SK-N-SH (cell line): ENCODE data around the gene AKAP6. TPM values are rescaled to one million over a fixed set of nuclear protein-coding genes. Genes with fewer than 3 reads are reported as not detected.

Experiments
- CTCF ChIA-PET: fragments of 300-600, 350-600 bp; formaldehyde crosslinking; extraction: SDS; loops from one replicate; lab custom pipeline; 2021; lab: Yijun Ruan, JAX
- POLR2A ChIA-PET: fragments of 350-600 bp; sonication (Branson Sonifier 250); formaldehyde crosslinking; extraction: SDS; loops from one replicate; lab custom pipeline; 2020; ENCODE audit warnings: antibody characterized with exemption, inconsistent platforms; lab: Yijun Ruan, JAX
- DNase-seq: peaks from one replicate; pipeline ENCODE4 v3.0.0; 2012
- H2AFZ ChIP-seq: fragments of 200-600 bp; sonication (generic); 2 replicates; pipeline ENCODE4 v1.8.1; 2016; ENCODE audit warnings: antibody characterized with exemption, mild to moderate bottlenecking, low read depth
- H3F3A ChIP-seq: fragments of 200-600 bp; sonication (generic); replicated peaks from 2 replicates; pipeline ENCODE3; 2016; ENCODE audit warnings: antibody characterized with exemption, mild to moderate bottlenecking; ENCODE audit not compliant: insufficient read depth
- H3K27ac ChIP-seq, 2 experiments: fragments of 200-500 bp in 1 of 2; fragments of 200-600 bp in 1 of 2; sonication (Bioruptor generic) in 1 of 2; sonication (generic), shearing (Covaris generic) in 1 of 2; 2 replicates each; pipeline versions ENCODE4 v1.5.1 to v1.6.1; 2014 to 2016; ENCODE audit warnings: low read depth in 2 of 2, inconsistent platforms in 1 of 2, low read length in 1 of 2, mild to moderate bottlenecking in 1 of 2, mixed read lengths in 1 of 2
- H3K27me3 ChIP-seq: fragments of 200-600 bp; sonication (generic), shearing (Covaris generic); 2 replicates; pipeline ENCODE4 v1.6.1; 2016; ENCODE audit warnings: mixed run types; ENCODE audit not compliant: insufficient read depth
- H3K36me3 ChIP-seq, 2 experiments: fragments of 200-500 bp in 1 of 2; fragments of 200-600 bp in 1 of 2; sonication (Bioruptor generic) in 1 of 2; sonication (generic) in 1 of 2; replicated peaks in 1 of 2; 2 replicates each; pipeline versions ENCODE3 to v1.5.1; 2014 to 2016; ENCODE audit warnings: low read length in 1 of 2, mild to moderate bottlenecking in 1 of 2; ENCODE audit not compliant: insufficient read depth in 2 of 2, control insufficient read depth in 1 of 2
- H3K4me1 ChIP-seq, 2 experiments: fragments of 200-500 bp in 1 of 2; fragments of 200-600 bp in 1 of 2; sonication (Bioruptor generic) in 1 of 2; sonication (generic), shearing (Covaris generic) in 1 of 2; 2 replicates each; pipeline versions ENCODE4 v1.5.1 to v1.6.1; 2014 to 2016; ENCODE audit warnings: low read depth in 1 of 2, low read length in 1 of 2, mixed run types in 1 of 2; ENCODE audit not compliant: insufficient read depth in 2 of 2, control insufficient read depth in 1 of 2
- H3K4me2 ChIP-seq: fragments of 200-600 bp; sonication (generic), shearing (Covaris generic); 2 replicates; pipeline ENCODE4 v1.6.1; 2017; ENCODE audit warnings: mixed run types
- H3K4me3 ChIP-seq, 2 experiments: fragments of 200-500 bp in 1 of 2; fragments of 200-600 bp in 1 of 2; sonication (Bioruptor generic) in 1 of 2; sonication (generic), shearing (Covaris generic) in 1 of 2; 2 replicates each; pipeline versions ENCODE4 v1.5.1 to v1.8.1; 2014 to 2016; ENCODE audit warnings: low read depth in 2 of 2, inconsistent platforms in 1 of 2, low read length in 1 of 2, mild to moderate bottlenecking in 1 of 2, mixed read lengths in 1 of 2, moderate library complexity in 1 of 2
- H3K79me2 ChIP-seq: fragments of 200-600 bp; sonication (generic); 2 replicates; pipeline ENCODE4 v1.8.1; 2017; ENCODE audit warnings: mild to moderate bottlenecking; ENCODE audit not compliant: insufficient read depth
- H3K9ac ChIP-seq: fragments of 200-600 bp; sonication (generic); 2 replicates; pipeline ENCODE4 v1.6.1; 2017; ENCODE audit warnings: mixed run types
- H3K9me2 ChIP-seq: fragments of 200-600 bp; sonication (generic); 2 replicates; pipeline ENCODE4 v1.6.1; 2017; ENCODE audit warnings: mixed run types
- H3K9me3 ChIP-seq: fragments of 200-600 bp; sonication (generic); 2 replicates; pipeline ENCODE4 v1.6.1; 2017; ENCODE audit warnings: mixed run types, mild to moderate bottlenecking, moderate library complexity
- H4K20me1 ChIP-seq: fragments of 200-600 bp; sonication (generic); 2 replicates; pipeline ENCODE4 v1.6.1; 2017; ENCODE audit warnings: mild to moderate bottlenecking, mixed run types; ENCODE audit not compliant: insufficient read depth
- EP300 ChIP-seq, 2 experiments: IDR thresholded peaks; 2 replicates each; pipeline versions ENCODE4 v1.4.0 to v1.6.1; 2012; ENCODE audit warnings: borderline replicate concordance in 1 of 2, low read depth in 1 of 2, low read length in 1 of 2
- FOXM1 ChIP-seq: IDR thresholded peaks from 2 replicates; pipeline ENCODE4 v1.4.0; 2012; ENCODE audit warnings: low read depth, mild to moderate bottlenecking
- GABPA ChIP-seq: IDR thresholded peaks from 2 replicates; pipeline ENCODE4 v1.4.0; 2012; ENCODE audit warnings: low read depth, mild to moderate bottlenecking
- RFX5 ChIP-seq: IDR thresholded peaks from 2 replicates; pipeline ENCODE4 v1.6.1; 2012; ENCODE audit warnings: mild to moderate bottlenecking, improper control_type of control experiment, low read length
- SIN3A ChIP-seq: IDR thresholded peaks from 2 replicates; pipeline ENCODE4 v1.6.1; 2012; ENCODE audit warnings: low read depth, mild to moderate bottlenecking, low read length, moderate library complexity, borderline replicate concordance
- WGBS: methylation state at CpG from one replicate; pipeline ENCODE4 v1.1.6; 2017; ENCODE audit warnings: low lambda C conversion rate; 5-methylcytosine and 5-hydroxymethylcytosine counted together
- polyA plus RNA-seq, 3 experiments: library from polyadenylated mRNA; depleted of rRNA; stranded (reverse); fragments of >200 nt; gene quantifications; 2 replicates each; pipeline ENCODE4 v1.2.3, GENCODE V29; 2012
- TF ChIP-seq, protein P1 (sequence below): fragments of 150-350 bp; IDR thresholded peaks from 2 replicates; pipeline ENCODE4 v1.6.1; 2017; ENCODE audit warnings: antibody characterized with exemption, low read length, low read depth, borderline replicate concordance
- TF ChIP-seq, protein P2 (sequence below): IDR thresholded peaks from 2 replicates; pipeline ENCODE4 v1.4.0; 2012; ENCODE audit warnings: low read depth, borderline replicate concordance
- TF ChIP-seq, protein P3 (sequence below): IDR thresholded peaks from 2 replicates; pipeline ENCODE4; 2012
- TF ChIP-seq, protein P4 (sequence below): IDR thresholded peaks from 2 replicates; pipeline ENCODE4 v1.6.1; 2012; ENCODE audit warnings: mild to moderate bottlenecking, low read depth, low read length, moderate library complexity

Gene AKAP6
- polyA plus RNA-seq, 1 of the 3 experiments (the other 2 are of a cell fraction): 1.7 TPM

DNA sequence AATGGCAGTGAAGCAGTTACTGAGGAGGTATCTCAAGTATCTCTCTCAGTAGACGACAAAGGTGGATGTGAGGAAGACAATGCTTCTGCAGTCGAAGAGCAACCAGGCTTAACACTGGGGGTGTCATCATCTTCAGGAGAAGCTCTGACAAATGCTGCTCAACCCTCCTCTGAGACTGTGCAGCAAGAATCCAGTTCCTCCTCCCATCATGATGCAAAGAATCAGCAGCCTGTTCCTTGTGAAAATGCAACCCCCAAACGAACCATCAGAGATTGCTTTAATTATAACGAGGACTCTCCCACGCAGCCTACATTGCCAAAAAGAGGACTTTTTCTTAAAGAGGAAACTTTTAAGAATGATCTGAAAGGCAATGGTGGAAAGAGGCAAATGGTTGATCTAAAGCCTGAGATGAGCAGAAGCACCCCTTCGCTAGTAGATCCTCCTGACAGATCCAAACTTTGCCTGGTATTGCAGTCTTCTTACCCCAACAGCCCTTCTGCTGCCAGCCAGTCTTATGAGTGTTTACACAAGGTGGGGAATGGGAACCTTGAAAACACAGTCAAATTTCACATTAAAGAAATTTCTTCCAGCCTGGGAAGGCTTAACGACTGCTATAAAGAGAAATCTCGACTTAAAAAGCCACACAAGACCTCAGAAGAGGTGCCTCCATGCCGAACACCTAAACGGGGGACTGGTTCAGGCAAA lies 216.6 kb downstream of the AKAP6 start:
- H3K4me3 ChIP-seq: no peak overlapping the region
- H3K36me3 ChIP-seq: peaks cover 9 to 22% of the 10 kb centered on the region in 2 experiments
- no peaks in the 10 kb centered on the region for H3K9me3 ChIP-seq
- WGBS: 76% methylated on average over 10 of the region's 10 CpGs
- no peak for DNase-seq
- no peak overlapping the region for H3K27ac ChIP-seq
- no peaks in the 10 kb centered on the region for H3K27me3 ChIP-seq
- TF ChIP-seq, protein P1, sequence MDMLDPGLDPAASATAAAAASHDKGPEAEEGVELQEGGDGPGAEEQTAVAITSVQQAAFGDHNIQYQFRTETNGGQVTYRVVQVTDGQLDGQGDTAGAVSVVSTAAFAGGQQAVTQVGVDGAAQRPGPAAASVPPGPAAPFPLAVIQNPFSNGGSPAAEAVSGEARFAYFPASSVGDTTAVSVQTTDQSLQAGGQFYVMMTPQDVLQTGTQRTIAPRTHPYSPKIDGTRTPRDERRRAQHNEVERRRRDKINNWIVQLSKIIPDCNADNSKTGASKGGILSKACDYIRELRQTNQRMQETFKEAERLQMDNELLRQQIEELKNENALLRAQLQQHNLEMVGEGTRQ: no peak
- TF ChIP-seq SIN3A (no peak), EP300 (IDR thresholded peaks at IDR 0.05; ENCODE audit: borderline replicate concordance in 1 of 2, low read depth in 1 of 2, low read length in 1 of 2) (no peak), GABPA (no peak), RFX5 (no peak), FOXM1 (no peak)
- TF ChIP-seq, protein P2, sequence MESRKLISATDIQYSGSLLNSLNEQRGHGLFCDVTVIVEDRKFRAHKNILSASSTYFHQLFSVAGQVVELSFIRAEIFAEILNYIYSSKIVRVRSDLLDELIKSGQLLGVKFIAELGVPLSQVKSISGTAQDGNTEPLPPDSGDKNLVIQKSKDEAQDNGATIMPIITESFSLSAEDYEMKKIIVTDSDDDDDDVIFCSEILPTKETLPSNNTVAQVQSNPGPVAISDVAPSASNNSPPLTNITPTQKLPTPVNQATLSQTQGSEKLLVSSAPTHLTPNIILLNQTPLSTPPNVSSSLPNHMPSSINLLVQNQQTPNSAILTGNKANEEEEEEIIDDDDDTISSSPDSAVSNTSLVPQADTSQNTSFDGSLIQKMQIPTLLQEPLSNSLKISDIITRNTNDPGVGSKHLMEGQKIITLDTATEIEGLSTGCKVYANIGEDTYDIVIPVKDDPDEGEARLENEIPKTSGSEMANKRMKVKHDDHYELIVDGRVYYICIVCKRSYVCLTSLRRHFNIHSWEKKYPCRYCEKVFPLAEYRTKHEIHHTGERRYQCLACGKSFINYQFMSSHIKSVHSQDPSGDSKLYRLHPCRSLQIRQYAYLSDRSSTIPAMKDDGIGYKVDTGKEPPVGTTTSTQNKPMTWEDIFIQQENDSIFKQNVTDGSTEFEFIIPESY: no peak
- TF ChIP-seq, protein P3, sequence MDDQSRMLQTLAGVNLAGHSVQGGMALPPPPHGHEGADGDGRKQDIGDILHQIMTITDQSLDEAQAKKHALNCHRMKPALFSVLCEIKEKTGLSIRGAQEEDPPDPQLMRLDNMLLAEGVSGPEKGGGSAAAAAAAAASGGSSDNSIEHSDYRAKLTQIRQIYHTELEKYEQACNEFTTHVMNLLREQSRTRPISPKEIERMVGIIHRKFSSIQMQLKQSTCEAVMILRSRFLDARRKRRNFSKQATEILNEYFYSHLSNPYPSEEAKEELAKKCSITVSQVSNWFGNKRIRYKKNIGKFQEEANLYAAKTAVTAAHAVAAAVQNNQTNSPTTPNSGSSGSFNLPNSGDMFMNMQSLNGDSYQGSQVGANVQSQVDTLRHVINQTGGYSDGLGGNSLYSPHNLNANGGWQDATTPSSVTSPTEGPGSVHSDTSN: no peak
- TF ChIP-seq, protein P4, sequence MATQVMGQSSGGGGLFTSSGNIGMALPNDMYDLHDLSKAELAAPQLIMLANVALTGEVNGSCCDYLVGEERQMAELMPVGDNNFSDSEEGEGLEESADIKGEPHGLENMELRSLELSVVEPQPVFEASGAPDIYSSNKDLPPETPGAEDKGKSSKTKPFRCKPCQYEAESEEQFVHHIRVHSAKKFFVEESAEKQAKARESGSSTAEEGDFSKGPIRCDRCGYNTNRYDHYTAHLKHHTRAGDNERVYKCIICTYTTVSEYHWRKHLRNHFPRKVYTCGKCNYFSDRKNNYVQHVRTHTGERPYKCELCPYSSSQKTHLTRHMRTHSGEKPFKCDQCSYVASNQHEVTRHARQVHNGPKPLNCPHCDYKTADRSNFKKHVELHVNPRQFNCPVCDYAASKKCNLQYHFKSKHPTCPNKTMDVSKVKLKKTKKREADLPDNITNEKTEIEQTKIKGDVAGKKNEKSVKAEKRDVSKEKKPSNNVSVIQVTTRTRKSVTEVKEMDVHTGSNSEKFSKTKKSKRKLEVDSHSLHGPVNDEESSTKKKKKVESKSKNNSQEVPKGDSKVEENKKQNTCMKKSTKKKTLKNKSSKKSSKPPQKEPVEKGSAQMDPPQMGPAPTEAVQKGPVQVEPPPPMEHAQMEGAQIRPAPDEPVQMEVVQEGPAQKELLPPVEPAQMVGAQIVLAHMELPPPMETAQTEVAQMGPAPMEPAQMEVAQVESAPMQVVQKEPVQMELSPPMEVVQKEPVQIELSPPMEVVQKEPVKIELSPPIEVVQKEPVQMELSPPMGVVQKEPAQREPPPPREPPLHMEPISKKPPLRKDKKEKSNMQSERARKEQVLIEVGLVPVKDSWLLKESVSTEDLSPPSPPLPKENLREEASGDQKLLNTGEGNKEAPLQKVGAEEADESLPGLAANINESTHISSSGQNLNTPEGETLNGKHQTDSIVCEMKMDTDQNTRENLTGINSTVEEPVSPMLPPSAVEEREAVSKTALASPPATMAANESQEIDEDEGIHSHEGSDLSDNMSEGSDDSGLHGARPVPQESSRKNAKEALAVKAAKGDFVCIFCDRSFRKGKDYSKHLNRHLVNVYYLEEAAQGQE: no peak
- H3K4me1 ChIP-seq: no peaks in the 10 kb centered on the region
- H3K9me2 ChIP-seq: no peaks in the 10 kb centered on the region
- H3K9ac ChIP-seq: no peak overlapping the region
- no peaks in the 10 kb centered on the region for H3F3A ChIP-seq
- no peaks in the 10 kb centered on the region for H3K79me2 ChIP-seq
- POLR2A ChIA-PET: no interaction called here
- H4K20me1 ChIP-seq: no peaks in the 10 kb centered on the region
- H2AFZ ChIP-seq: no peak overlapping the region
- CTCF ChIA-PET: interaction anchor here (0.7 to 2.5 kb wide), 3 partner anchors 15 to 1247 kb away, joined by 3 to 12 read pairs (median 8); no protein-coding TSS in a partner anchor
- H3K4me2 ChIP-seq: no peak overlapping the region
